Activated effector memory CD4-positive, alpha-beta T cell treated with Interleukin-2 at 50 U/mL for 16 hours (primary cell): ENCODE results near the gene CCT5.

Source experiments
- DNase-seq: peaks from one replicate; pipeline ENCODE4 v3.0.0-alpha.2; 2020

The CCT5 gene

GRCh38 chr5:10249948-10250805 lies at the start of gene CCT5:
Gene CCT5, plus strand, starts transcription at chr5:10250280. Its CDS starts 61 bp downstream, at chr5:10250341.
- DNase-seq = peak; percentile 83

- no peak for DNase-seq
Observed at GRCh38 chr5:10201223-10201868, 48.7 kb upstream of the CCT5 start.

GRCh38 chr5:10202089-10202910 lies 47.8 kb upstream of the CCT5 start:
- DNase-seq = no peak

- no peak for DNase-seq
Observed at GRCh38 chr5:10209004-10209403, 41.1 kb upstream of the CCT5 start.

- no peak for DNase-seq
Observed at GRCh38 chr5:10213316-10213715, 36.8 kb upstream of the CCT5 start.

GRCh38 chr5:10214041-10214440 lies 36.0 kb upstream of the CCT5 start:
- DNase-seq = no peak

GRCh38 chr5:10215366-10215765 lies 34.7 kb upstream of the CCT5 start:
- no peak for DNase-seq

GRCh38 chr5:10216107-10216506 lies 34.0 kb upstream of the CCT5 start:
- no peak for DNase-seq

- DNase-seq = no peak
Observed at GRCh38 chr5:10218658-10219057, 31.4 kb upstream of the CCT5 start.

- no peak for DNase-seq
Observed at GRCh38 chr5:10219068-10219467, 31.0 kb upstream of the CCT5 start.

GRCh38 chr5:10220248-10220647 lies 29.8 kb upstream of the CCT5 start:
- DNase-seq = no peak

- no peak for DNase-seq
Observed at GRCh38 chr5:10222326-10222725, 27.8 kb upstream of the CCT5 start.

GRCh38 chr5:10227379-10227778 lies 22.7 kb upstream of the CCT5 start:
- no peak for DNase-seq

GRCh38 chr5:10228288-10228687 lies 21.8 kb upstream of the CCT5 start:
- no peak for DNase-seq

GRCh38 chr5:10229306-10230048 lies 20.6 kb upstream of the CCT5 start:
- no peak for DNase-seq

GRCh38 chr5:10232386-10232785 lies 17.7 kb upstream of the CCT5 start:
- no peak for DNase-seq

- DNase-seq = no peak
Observed at GRCh38 chr5:10233011-10233410, 17.1 kb upstream of the CCT5 start.

GRCh38 chr5:10233505-10233904 lies 16.6 kb upstream of the CCT5 start:
- no peak for DNase-seq

GRCh38 chr5:10235350-10235749 lies 14.7 kb upstream of the CCT5 start:
- DNase-seq = no peak

- no peak for DNase-seq
Observed at GRCh38 chr5:10243660-10244240, 6.3 kb upstream of the CCT5 start.

GRCh38 chr5:10244342-10244944 lies 5.6 kb upstream of the CCT5 start:
- DNase-seq = no peak

- no peak for DNase-seq
Observed at GRCh38 chr5:10246761-10247160, 3.3 kb upstream of the CCT5 start.
